Neural crest cell (in vitro differentiated cells): ENCODE results near the gene NSD2. TPM values are rescaled to one million over a fixed set of nuclear protein-coding genes. Genes with fewer than 3 reads are reported as not detected.

ENCODE experiments used
- DNase-seq: peaks from one replicate; pipeline ENCODE4 v3.0.0; 2021; ENCODE audit warnings: low read depth, mixed read lengths, low spot score
- H3K27ac Mint-ChIP-seq: one replicate; pipeline ENCODE4 v1.8.0; 2021; ENCODE audit warnings: mild to moderate bottlenecking, mixed read lengths; ENCODE audit not compliant: unreplicated experiment
- H3K27me3 Mint-ChIP-seq: 2 replicates; pipeline ENCODE4 v1.8.0; 2021; ENCODE audit warnings: low read depth, mild to moderate bottlenecking, mixed read lengths
- H3K36me3 Mint-ChIP-seq: 2 replicates; pipeline ENCODE4 v1.8.0; 2021; ENCODE audit warnings: low read depth, mild to moderate bottlenecking, mixed read lengths
- H3K4me1 Mint-ChIP-seq: 2 replicates; pipeline ENCODE4 v1.8.0; 2021; ENCODE audit warnings: mixed read lengths
- H3K4me3 Mint-ChIP-seq: one replicate; pipeline ENCODE4 v1.8.0; 2021; ENCODE audit warnings: mild to moderate bottlenecking, mixed read lengths
- H3K9me3 Mint-ChIP-seq: 2 replicates; pipeline ENCODE4 v1.8.0; 2021; ENCODE audit warnings: mixed read lengths
- CTCF ChIP-seq: fragments of 200-600 bp; sonication (generic); conservative IDR thresholded peaks from 2 replicates; pipeline ENCODE4 v1.5.0; 2021; ENCODE audit warnings: antibody characterized with exemption, mild to moderate bottlenecking
- total RNA-seq: library from RNA; stranded (reverse); gene quantifications from 2 replicates; pipeline ENCODE4 v1.2.1, GENCODE V29; 2021

The NSD2 gene
- total RNA-seq, 1 donor from 2014 or later, result 274 TPM

GRCh38 chr4:1987721-1988326 lies 116.6 kb downstream of the NSD2 start:
- Mint-ChIP-seq H3K4me1 (no peaks in the 10 kb centered on the region), H3K27ac (no peak overlapping the region), H3K36me3 (peaks cover 6% of the 10 kb centered on the region), H3K27me3 (peaks cover under 1% of the 10 kb centered on the region), H3K9me3 (no peaks in the 10 kb centered on the region), H3K4me3 (peak overlapping the region; percentile 59)
- no peak for TF ChIP-seq CTCF
- DNase-seq, result no peak

DNA sequence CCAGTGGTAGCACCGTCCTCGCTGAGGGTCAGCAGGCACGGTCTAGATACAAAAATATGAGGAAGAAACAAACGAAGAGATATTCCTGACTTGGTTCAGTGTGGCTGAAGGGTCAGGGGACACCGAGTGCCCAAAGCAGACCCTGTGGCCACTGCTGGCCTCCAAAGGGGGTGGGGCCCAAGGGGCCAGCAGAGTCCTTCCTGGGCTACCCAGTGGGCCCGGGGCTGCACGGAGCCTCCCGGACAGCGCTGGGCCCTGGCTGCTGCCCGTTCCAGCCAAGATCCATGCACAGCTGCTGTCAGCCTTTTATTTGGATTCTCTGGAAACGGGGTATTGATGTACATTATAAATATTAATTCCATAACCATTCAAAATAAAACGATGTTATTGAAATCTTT lies 117.1 kb downstream of the NSD2 start:
- DNase-seq, result no peak
- Mint-ChIP-seq H3K9me3 (no peaks in the 10 kb centered on the region), H3K4me1 (no peaks in the 10 kb centered on the region), H3K27me3 (no peaks in the 10 kb centered on the region), H3K4me3 (no peak overlapping the region), H3K27ac (no peak overlapping the region), H3K36me3 (peaks cover 6% of the 10 kb centered on the region)
- no peak for TF ChIP-seq CTCF

- Mint-ChIP-seq H3K4me3 (no peak overlapping the region), H3K9me3 (no peaks in the 10 kb centered on the region), H3K27me3 (no peaks in the 10 kb centered on the region), H3K4me1 (no peaks in the 10 kb centered on the region), H3K36me3 (peaks cover 8% of the 10 kb centered on the region), H3K27ac (peak overlapping the region; percentile 87)
- no peak for TF ChIP-seq CTCF
- DNase-seq, result no peak
Observed at GRCh38 chr4:1989533-1990347, 118.5 kb downstream of the NSD2 start.

- no peak for TF ChIP-seq CTCF
- H3K27ac Mint-ChIP-seq, result peak overlapping the region; percentile 87
- no peak for DNase-seq
- peaks cover 11% of the 10 kb centered on the region for H3K36me3 Mint-ChIP-seq
- no peaks in the 10 kb centered on the region for H3K4me1 Mint-ChIP-seq
- H3K4me3 Mint-ChIP-seq, result no peak overlapping the region
- no peaks in the 10 kb centered on the region for H3K9me3 Mint-ChIP-seq
- no peaks in the 10 kb centered on the region for H3K27me3 Mint-ChIP-seq
Observed at GRCh38 chr4:1990348-1990645, 119.1 kb downstream of the NSD2 start.

- no peak for DNase-seq
- H3K27ac Mint-ChIP-seq, result no peak overlapping the region
- peaks cover 2% of the 10 kb centered on the region for H3K9me3 Mint-ChIP-seq
- H3K4me3 Mint-ChIP-seq, result no peak overlapping the region
- peaks cover 14% of the 10 kb centered on the region for H3K36me3 Mint-ChIP-seq
- H3K4me1 Mint-ChIP-seq, result no peaks in the 10 kb centered on the region
- no peak for TF ChIP-seq CTCF
- no peaks in the 10 kb centered on the region for H3K27me3 Mint-ChIP-seq
Observed at GRCh38 chr4:1990676-1991075, 119.5 kb downstream of the NSD2 start.
